ENCODE measurements around the gene FAM131A. TPM values are rescaled to one million over a fixed set of nuclear protein-coding genes. Genes with fewer than 3 reads are reported as not detected.
A peak's percentile ranks its signal among the peaks of the same experiment; 100 is the strongest.

FAM131A gene
- total RNA-seq, 6 experiments from 2014 or later, result 2.4 to 6.5 (median 3.1) TPM

DNA sequence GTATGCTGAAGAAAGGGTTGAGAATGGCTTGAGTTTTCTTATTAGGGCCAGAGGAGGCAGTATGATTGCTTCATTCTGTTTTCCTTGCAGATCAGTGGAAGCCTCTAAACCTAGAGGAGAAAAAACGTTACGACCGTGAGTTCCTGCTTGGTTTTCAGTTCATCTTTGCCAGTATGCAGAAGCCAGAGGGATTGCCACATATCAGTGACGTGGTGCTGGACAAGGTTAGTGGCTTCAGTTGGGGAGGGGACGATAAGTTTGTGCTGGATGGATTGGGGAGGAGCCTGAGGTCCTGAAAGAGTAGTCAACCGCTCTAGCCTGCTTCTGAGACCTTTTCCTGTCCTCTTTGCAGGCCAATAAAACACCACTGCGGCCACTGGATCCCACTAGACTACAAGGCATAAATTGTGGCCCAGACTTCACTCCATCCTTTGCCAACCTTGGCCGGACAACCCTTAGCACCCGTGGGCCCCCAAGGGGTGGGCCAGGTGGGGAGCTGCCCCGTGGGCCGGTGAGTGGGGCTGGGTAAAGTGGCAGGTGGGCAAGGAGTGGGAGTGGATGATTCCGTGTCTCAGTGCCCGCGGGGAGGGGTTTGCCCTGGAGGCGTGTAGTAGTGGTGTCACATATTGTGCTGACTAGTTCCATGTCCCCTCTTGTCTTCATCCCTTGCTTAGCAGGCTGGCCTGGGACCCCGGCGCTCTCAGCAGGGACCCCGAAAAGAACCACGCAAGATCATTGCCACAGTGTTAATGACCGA is 14.5 kb upstream of the FAM131A start:
- WGBS (ENCODE audit: insufficient coverage, low coverage, low lambda C conversion rate, missing lambda C conversion rate), result 56% methylated on average over 13 of the region's 20 CpGs
- Histone ChIP-seq H3K4me1 (peaks cover 2 to 49% (median 19%) of the 10 kb centered on the region in 4 donors), H3K36me3 (peaks cover 47 to 85% (median 71%) of the 10 kb centered on the region in 4 donors), H3K27me3 (no peaks in the 10 kb centered on the region), H3K9me3 (no peaks in the 10 kb centered on the region), H3K4me3 (no peak overlapping the region), H3K27ac (peak overlapping the region in 2 of 3 donors; percentile 8 to 83)
- ATAC-seq (peak; percentile 11 to 73 (median 36)), DNase-seq (peak; percentile 65 to 87 (median 71))
- intact Hi-C loops (cut with DNase I), result no loop called here
- TF ChIP-seq, protein P1, sequence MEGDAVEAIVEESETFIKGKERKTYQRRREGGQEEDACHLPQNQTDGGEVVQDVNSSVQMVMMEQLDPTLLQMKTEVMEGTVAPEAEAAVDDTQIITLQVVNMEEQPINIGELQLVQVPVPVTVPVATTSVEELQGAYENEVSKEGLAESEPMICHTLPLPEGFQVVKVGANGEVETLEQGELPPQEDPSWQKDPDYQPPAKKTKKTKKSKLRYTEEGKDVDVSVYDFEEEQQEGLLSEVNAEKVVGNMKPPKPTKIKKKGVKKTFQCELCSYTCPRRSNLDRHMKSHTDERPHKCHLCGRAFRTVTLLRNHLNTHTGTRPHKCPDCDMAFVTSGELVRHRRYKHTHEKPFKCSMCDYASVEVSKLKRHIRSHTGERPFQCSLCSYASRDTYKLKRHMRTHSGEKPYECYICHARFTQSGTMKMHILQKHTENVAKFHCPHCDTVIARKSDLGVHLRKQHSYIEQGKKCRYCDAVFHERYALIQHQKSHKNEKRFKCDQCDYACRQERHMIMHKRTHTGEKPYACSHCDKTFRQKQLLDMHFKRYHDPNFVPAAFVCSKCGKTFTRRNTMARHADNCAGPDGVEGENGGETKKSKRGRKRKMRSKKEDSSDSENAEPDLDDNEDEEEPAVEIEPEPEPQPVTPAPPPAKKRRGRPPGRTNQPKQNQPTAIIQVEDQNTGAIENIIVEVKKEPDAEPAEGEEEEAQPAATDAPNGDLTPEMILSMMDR (IDR thresholded peaks at IDR 0.05), result peak in 1 of 4 donors; percentile 6
- TF ChIP-seq POLR2A (IDR thresholded peaks at IDR 0.05), result no peak

DNA sequence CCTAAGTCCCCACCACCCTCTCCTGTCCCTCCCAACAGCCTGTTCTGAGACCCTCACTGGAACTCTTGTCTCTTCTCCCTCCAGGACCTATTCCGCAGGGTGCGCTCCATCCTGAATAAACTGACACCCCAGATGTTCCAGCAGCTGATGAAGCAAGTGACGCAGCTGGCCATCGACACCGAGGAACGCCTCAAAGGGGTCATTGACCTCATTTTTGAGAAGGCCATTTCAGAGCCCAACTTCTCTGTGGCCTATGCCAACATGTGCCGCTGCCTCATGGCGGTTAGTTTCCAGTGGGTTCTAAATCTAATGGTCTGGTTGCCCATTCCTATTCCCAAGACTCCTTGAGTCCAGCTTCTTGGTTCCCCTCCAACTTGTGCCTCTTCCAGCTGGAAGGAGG is 13.7 kb upstream of the FAM131A start:
- ATAC-seq, result peak in 1 of 4 donors; percentile 1
- no peak for DNase-seq

DNA sequence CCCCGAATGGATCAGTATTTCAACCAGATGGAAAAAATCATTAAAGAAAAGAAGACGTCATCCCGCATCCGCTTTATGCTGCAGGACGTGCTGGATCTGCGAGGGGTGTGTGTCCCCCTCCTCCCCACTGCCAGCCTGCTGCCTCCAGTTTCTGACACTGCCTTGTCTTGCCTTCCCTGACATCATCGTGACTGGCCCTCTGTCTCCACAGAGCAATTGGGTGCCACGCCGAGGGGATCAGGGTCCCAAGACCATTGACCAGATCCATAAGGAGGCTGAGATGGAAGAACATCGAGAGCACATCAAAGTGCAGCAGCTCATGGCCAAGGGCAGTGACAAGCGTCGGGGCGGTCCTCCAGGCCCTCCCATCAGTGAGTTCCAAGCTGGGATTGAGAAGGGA is 12.1 kb upstream of the FAM131A start:
- DNase-seq, result no peak
- H3K4me3 ChIP-seq, result no peak overlapping the region
- no peaks in the 10 kb centered on the region for H3K9me3 ChIP-seq
- no peaks in the 10 kb centered on the region for H3K27me3 ChIP-seq
- H3K36me3 ChIP-seq, result peaks cover 63 to 100% (median 88%) of the 10 kb centered on the region in 4 donors
- H3K4me1 ChIP-seq, result peaks cover 0 to 30% (median 12%) of the 10 kb centered on the region in 4 donors
- H3K27ac ChIP-seq, result no peak overlapping the region
- intact Hi-C loops (cut with DNase I), result no loop called here
- no peak for ATAC-seq
- WGBS (ENCODE audit: insufficient coverage, low coverage, low lambda C conversion rate, missing lambda C conversion rate), result 86% methylated on average over 5 of the region's 13 CpGs
- TF ChIP-seq, protein P1 (IDR thresholded peaks at IDR 0.05), result no peak
- no peak for TF ChIP-seq POLR2A (IDR thresholded peaks at IDR 0.05)

More for the DNA sequence above, 13.7 kb upstream of the FAM131A start:
- Histone ChIP-seq H3K9me3 (no peaks in the 10 kb centered on the region), H3K4me1 (peaks cover 0 to 41% (median 19%) of the 10 kb centered on the region in 4 donors), H3K27ac (peak overlapping the region in 1 of 3 donors; percentile 69), H3K36me3 (peaks cover 52 to 86% (median 75%) of the 10 kb centered on the region in 4 donors), H3K4me3 (no peak overlapping the region), H3K27me3 (no peaks in the 10 kb centered on the region)
- TF ChIP-seq, protein P1 (IDR thresholded peaks at IDR 0.05), result no peak
- no peak for TF ChIP-seq POLR2A (IDR thresholded peaks at IDR 0.05)
- WGBS (ENCODE audit: insufficient coverage, low coverage, low lambda C conversion rate, missing lambda C conversion rate), result 55% methylated on average over 7 of the region's 8 CpGs
- intact Hi-C loops (cut with DNase I), result no loop called here

DNA sequence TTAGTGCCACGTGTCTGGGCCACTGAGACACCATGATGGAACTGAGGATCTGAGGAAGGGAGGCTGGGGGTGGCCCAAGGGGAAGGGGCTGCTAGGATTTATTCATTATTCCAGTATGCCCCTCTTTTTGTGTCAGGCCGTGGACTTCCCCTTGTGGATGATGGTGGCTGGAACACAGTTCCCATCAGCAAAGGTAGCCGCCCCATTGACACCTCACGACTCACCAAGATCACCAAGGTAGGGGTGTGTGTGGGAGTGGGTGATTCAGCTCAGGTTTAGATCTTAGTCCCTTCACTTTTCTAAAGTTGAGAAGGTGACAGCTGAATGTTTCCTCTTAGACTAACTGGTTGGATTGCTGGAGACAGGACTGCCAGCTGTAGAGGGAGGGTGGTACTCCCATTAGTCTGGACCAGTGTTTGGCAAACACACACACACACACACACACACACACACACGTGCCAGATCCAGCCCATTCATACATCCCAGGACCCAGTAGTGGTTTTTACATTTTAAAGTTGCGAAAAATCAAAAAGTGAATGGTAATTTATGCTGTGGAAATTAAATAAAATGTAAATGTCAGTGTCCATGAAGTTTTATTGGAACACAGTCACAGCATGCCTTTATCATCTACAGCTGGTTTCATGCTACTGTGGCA is 11.6 kb upstream of the FAM131A start:
- DNase-seq (no peak), ATAC-seq (no peak)
- Histone ChIP-seq H3K36me3 (peaks cover 63 to 100% (median 87%) of the 10 kb centered on the region in 4 donors), H3K9me3 (no peaks in the 10 kb centered on the region), H3K4me1 (peaks cover 0 to 24% (median 8%) of the 10 kb centered on the region in 4 donors), H3K4me3 (no peak overlapping the region), H3K27ac (no peak overlapping the region), H3K27me3 (no peaks in the 10 kb centered on the region)
- WGBS (ENCODE audit: insufficient coverage, low coverage, low lambda C conversion rate, missing lambda C conversion rate), result 69% methylated on average over 4 of the region's 6 CpGs
- TF ChIP-seq, protein P1 (IDR thresholded peaks at IDR 0.05), result no peak
- TF ChIP-seq POLR2A (IDR thresholded peaks at IDR 0.05), result no peak
- intact Hi-C loops (cut with DNase I), result no loop called here

Measured in right lobe of liver (tissue), 6 donors.